HG03064 (cell line): ENCODE measurements around the gene RASAL3.

Source experiments
- ATAC-seq: cut with Tn5 transposase; IDR thresholded peaks from one replicate; pipeline ENCODE4 v1.9.1; 2021; ENCODE audit warnings: low read depth; ENCODE audit not compliant: unreplicated experiment

The RASAL3 gene

DNA sequence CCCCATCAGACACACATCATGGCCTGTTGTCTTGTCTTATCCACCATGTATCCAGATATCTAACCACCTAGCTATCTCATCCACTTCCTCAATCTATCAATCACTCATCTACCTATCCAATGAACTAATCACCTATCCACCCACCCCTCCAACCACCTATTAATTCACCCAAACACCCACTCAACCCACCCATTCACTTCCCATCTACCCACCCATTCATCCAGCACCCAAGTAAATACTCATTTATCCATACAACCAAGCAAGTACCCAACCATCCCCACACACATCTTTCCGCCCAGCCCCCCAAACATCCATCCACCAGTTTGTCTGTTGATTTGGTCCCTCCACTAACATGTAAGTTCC, 13.8 kb downstream of the RASAL3 start:
- no peak for ATAC-seq

DNA sequence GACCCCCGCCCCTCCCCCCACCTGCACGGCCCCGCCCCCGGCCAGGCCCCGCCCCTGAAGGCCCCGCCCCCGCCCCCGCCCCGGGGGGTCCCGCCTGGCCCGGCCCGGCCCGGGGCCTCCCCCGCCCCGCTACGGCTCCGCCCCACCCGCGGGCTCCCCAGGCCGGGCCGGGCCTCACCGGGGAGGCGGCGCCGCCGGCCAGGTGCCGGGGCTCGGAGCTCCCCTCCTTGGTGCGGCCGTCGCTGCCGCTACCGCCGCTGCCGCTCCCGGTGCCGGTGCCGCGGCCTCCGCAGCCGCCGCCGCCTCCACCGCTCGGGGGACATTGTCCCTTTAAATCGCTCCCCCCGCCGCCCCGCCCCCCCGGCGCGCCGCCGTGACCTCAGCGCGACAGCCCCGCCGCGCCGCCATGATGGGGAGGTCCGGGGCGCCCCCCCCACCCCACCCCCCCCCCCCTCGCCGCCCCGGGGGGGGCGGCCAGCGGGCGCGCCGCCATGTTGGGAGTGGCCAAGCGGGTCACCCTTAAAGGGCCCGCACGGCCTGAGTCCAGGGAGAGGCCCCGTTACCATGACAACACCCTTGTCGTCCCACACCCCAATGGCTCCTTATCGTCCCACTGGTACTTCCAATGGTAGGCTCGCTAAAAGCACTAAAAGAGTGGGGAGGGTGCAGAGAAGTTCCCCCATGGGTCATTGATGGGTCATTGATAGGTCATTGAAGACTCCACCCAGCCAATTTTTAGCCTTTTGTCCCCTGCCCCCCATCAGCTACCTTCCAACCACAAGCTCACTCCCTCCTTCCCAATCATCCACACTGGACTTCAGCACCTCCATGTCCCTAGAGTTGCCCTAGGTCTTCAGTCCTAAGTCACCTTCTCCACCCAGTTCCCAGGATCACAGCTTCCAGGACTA, 14.5 kb downstream of the RASAL3 start, which contains the start of gene WIZ:
Gene WIZ (minus strand): TSS at position 337 of the 908 bp plus-strand sequence. CDS start 1,649 bp downstream, outside the sequence.
- ATAC-seq: no peak

DNA sequence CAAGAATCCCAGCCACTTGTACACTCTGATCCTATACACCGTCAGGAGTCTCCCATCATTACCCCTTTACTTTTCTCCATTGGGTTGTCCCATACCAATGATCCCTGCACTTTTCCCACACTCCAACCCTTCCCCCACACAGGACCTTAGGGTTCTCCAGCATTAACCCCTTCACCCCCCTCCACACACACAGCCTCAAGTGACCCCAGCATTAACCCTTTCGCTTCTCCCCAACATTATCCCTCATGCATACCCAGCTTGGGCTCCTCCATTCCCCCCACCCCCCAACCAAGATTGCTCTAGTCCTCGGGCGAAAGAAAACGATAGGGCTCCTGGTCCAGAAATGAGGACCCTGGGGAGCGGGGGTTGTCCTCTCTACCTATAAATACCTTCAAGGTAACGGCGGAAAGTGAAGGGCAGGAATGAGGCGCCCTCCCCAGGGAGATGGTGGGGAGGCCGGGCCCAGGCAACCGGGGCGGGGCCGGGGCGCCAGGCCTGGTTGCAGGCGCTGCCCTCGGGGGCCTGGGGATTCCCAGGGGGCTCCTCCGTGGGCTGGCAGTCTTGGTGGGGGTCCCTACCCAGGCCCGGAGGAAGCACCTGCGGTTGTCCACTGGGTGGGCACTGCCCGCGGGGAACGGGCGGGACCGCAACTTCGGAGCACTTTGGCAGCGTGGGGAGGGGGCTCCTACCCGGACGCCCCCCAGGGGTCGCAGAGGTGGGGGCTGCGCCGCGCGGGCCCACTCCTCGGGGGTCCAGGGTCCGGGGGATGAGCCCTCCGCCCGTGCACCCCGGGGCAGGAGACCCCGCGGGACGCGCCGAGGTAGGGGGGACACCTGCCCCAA, 15.3 kb downstream of the RASAL3 start:
- ATAC-seq: no peak

DNA sequence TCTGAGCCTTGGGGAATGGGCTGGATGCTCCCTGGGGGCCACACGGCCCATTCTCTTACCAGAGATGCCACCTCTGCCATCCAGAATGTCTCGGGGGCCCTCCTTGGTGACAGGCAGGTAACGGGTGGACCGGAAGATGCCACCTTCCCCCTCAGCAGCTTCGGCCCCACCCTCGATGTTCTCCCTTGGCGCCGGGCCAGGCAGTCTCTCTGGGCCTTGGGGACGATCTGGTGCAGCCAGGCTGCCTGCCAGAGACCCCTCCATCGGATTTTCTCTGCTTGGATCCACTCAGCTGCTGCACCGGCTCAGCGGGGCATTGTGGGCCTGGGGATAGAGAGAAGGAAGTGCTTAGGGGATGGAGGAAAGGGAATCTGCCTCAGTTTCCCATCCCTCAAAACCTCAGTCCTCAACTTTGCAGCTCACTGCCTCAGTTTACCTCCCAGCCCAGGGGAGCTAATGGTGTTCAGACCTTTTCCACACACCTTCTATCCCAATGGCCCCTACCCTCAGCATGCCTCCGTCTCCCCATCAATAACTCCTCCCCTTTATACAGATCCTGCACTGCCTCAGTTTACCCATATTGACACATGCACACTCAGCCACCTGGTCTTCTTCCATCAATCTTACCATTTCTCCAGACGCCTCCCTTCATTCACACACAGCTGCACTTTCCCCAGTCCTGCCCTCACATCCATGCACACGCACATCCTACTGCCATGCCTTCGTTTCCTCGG, 16.1 kb downstream of the RASAL3 start:
- no peak for ATAC-seq

DNA sequence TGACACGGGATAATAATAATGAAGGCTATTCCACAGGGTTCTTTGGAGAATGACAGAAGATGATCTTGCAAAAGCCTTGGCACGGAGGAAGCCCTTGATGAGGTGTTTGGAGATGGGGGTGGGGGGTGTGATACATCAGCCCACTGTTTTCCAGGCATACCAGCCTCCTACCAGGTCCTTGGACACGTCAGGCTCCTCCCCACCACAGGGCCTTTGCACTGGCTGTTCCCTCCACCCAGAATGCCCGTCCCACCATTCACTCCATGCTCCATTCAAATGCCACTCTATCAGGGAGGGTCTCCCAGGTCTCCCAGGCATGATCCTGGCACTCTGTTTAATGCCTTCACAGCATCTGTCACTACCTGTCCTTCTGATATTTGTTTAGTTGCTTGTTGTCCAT, 17.3 kb downstream of the RASAL3 start:
- ATAC-seq: no peak

DNA sequence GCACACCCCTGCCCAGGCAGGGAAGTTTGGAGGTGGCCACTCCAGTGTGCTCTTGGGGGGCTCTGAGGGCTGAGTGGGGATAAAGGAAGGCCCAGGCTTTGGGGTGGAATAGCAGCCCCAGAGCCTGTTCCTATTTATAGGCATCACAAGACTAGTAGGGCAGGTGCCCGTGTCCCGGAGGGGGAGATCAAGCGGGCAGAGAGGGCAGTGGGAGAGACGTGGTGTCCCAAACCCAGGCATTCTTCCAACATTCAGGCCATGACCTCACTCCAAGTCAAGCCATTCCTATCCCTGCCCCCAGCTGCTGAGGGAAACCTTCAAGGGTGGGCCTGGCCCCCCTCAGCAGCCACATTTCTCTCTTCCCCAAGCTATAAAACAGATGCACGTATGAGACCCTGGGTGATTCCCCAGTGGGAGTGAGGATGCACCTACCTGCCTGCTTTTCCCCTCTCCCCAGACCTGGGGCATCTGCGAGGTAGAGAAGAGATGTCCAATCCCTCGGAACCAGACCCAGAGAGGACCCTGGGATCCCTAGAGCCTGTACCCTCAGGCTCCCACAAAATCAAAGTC, 18.5 kb downstream of the RASAL3 start:
- ATAC-seq: no peak

DNA sequence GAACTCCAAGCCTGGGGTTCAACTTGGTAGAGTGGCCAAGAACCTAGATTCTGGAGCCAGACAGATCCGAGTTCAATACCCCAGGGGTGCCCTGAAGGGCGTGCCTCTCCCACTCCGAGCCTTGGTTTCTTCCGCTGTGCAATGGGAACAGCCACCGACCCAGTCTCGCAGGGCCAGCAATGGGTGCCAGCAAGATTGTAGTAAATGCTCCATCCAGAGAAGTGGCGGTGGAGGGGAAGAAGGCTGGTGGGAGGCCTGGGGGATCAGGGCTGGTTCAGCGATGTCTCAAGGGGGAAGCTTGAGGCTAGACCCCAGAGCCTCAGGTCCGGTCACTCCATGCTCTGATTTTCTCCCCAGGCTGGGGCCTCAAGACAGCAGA, 19.1 kb downstream of the RASAL3 start:
- no peak for ATAC-seq

DNA sequence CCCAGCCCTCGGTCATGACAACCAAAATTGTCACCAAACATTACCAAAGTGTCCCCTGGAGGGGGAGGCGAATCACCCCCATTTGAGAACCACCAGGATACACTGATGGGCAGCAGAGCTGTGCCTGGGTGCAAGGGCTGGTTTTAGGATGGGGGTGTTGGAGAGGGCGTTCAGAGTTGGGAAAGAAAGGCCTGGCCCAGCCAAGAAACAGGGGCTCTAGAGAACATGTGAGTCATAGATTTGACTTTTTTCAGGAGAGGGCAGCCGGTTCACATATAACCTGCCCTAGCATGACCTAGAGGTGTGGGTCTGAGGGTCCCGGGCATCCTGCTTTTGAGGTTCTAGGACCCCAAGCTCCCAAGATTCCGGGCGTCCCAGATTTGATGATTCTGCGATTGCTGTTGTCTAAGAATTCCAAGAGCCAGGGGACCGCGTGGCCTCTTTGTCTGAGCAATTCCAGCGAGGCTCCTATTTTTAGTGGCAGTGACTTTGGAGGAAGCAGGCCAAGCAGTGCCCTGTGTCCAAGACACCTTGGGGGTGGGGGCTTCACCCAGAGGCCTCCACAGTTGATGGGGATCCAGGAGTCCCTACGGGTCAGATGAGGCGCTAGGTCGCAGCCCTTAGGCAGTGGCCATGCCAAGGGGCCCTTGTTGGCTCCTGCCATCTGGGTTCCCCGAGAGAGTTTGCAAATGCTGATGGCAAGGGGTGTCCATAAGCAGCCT, 19.7 kb downstream of the RASAL3 start:
- ATAC-seq: no peak

DNA sequence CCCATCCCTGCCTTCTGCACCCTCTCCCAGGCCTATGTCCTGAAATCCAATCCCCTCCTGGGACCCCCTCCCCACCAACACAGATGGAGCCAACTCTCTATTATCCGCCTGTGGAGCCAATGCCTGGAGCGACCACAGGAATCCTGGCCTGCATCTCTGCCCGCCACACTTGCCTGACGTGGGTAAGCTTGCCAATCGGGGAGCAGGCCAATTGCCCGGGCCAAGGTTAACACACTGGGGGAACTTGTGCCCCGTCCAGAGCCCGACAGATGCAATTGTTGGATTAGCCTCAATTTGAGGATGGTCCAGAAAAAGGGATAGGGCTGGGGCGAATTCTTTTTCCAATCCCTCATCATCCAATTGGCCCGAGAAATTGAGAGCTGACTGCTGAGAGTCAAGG, 20.5 kb downstream of the RASAL3 start:
- no peak for ATAC-seq

DNA sequence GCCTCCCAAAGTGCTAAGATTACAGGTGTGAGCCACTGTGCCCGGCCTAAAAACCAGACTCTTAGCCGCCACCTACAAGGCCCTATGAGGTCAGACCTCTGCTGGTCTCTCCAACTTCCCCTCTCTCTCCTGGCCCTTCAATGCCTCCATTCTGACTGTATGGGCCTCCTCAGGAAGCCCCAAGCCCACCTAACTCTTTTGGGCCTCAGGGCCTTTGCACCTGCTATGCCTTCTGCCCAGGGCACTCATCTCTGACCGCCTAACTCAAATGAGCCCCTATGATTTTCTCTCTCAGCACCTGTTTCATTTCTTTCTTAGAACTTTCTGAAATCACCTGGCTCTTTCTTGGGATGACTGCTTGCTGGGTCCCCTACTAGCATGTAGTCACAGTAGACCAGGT, 21.0 kb downstream of the RASAL3 start:
- no peak for ATAC-seq

DNA sequence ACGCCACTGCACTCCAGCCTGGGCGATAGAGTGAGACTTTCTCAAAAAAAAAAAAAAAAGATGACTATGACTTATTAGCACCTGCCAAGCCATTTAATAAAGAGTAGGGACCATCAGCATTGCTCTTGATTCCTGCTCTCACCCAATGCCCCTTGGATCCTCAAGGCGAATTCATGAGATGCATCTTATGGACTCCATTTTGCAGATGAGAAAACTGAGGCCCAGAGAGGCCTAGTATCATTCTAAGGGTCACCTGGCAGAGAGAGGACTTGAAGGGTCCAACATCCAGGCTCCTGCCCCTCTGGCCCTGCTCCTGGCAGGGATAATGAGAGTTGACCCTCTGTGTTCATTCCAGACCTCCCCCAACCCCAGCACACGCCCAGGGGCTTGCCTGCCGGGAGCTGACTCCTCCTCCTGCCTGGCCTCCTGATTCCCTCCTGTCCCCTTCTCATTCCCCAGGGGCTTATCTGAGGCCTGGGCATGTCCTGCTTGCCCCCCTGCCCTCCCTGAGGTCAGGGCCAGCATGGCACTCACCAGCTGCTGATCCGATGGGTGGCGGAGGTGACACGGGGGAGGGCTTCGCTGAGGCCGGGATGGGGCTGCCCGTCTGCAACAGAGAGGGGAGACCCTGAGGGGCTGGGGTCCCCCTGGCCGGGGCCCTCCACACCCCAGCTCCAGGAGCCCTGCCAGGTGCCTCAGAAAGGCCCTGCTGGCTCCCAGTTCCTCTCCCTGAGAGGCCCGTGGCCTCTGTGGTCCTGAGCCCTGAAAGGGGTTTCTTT, 22.0 kb downstream of the RASAL3 start:
- ATAC-seq: no peak

DNA sequence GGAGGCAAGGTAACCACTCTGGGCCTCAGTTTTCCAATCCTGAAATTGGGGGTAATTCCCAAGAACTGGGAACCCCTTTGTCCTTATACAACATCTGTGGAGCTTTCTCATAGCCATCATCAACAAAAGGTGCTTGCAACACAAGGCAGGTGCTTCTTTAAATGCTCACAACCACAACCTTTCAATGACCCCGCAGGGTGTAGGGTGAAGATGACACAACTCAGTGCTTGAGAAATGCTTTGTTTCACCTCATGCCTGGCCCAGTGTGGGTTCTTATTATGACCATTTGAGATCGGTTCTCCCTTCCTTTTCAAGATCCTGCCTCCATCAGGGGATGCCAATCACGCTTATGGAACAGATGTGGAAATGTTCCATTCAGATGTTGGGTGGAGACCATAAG, 23.0 kb downstream of the RASAL3 start:
- no peak for ATAC-seq

DNA sequence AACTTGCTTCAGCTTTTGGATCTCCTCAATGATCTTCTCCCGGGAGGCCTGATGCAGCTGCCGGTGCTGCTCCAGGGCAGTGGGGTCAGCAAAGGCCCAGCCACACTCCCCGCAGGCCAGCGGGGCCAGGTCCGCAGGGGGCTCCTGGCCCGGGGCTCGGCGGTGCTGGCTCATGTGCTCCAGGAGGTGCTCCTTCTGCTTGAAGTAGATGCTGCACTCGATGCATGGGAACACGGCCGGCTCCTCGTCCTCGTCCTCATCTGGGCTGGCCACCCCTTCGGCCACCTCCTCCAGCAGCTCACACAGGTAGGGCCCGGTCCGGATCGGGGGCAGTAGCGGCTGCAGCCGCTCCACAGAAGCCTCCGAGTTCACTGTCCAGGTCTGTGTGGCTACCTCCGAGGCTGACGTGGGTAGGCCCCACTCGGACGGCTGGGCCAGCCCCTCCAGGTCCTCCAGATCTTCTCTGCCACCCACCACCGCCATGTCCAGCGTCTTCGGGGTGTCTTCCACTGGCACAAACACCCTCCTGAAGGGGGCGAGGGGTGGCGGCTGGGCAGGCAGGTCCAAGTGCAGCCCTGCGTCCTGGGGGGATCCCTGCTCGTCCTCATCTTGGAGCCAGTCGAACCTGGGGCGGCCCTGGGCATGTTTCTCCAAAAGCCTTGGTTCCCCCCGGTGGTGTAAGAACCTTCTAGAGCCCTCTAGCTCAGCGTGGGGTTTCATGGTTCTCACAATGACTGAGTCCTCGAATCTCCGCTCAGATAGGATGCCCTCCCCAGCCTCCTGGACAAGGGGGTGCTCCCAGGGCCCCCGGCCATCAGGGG, 24.3 kb downstream of the RASAL3 start:
- no peak for ATAC-seq

DNA sequence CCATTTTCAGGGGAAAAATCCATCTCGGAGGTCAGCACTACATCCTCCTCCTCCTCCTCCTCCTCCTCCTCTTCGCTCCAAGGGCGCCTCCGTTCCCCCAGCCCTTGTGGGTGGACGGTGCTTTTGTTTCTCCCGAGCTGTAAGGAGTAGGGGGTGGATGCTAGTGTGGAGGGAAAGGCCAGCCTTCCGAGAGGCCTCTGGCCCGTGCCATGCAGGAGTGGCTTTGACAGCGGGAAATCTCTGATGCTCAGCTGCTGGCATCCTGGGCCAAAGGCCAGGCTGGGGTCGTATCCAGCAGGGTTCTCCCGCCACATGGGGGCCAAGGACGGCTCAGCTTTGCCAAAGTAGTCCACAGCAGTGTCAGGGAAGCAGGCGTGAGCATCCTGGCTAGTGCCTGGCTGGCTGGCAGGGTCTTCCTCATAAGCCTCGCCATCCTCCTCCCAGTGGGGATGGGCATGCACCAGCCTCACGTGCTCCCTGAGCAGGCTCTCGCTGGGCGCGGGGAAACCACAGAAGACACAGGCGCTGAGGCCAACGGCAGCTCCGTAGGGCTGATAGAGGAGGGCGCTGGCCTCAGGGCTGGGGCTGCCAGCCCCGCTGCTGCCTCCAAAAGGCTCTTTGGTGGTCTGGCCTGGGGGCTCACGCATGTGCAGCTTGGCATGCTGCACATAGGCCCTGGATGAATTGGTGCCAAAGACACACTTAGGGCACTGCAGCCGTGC, 25.1 kb downstream of the RASAL3 start:
- ATAC-seq: no peak

DNA sequence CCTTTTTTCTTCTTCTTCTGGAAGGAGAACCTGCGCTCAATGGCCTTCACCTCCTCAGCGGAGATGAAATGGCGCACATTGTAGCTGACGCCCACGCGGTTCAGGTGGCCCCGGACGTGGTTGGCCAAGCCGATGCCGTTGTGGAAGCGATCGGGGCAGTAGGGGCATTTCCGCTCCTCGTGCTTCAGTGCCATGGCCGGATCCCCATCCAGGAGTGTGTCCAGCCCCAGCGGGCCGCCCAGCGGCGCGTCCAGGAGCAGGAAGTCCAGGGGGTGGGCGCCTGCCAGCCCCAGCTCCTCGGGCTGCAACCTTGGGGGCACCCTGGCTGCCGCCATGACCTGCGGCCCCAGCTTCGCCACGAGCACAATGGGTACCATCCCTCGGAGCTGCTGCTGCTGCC, 25.8 kb downstream of the RASAL3 start:
- no peak for ATAC-seq

DNA sequence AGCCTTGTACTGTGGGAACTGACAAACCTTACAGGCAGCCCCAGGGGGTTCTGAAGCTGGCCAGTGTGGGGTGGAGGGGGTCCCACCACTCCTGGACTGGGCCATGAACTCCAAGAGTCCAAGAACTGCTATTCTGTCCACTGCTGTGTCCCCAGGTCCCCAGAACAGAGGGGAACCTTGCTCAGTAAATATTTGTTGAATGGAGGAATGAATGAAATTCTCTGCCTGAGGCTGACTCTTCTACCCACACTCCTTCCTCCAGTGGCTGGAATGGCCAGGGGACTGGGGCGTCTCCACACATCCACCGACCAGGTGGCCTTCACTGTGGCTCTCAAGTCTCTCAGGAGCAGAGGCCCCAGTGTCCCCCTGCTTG, 26.2 kb downstream of the RASAL3 start:
- no peak for ATAC-seq

DNA sequence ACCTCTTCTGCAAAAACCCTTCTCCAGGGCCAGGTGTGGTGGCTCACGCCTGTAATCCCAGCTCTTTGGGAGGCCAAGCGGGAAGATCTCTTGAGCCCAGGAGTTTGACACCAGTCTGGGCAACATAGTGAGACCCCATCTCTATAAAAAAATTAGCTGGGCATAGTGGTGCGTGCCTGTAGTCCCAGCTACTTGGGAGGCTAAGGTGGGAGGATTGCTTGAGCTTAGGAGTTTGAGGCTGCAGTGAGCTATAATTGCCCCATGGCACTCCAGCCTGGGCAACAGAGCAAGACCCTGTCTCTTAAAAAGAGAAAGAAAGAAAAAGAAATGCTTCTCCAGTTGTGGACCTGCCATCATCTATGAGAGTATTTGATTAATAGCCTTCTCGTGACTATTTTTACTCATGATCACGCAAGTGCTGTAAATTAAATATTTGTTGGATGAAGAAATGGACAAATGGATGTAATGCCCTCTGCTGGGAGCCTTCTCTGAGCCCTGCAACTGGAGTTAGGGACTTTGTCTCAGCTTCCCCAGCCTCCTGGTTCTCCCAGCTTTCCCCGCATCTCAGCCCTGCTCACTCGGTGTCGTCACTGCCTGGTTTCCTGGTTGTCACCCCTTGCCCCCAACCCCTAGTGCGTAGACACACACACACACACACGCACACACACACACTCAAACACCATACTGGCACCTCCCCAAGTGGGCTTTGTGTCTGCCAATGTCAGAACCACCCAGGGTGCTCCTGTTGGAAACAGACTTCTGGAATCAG, 26.8 kb downstream of the RASAL3 start:
- ATAC-seq: no peak
